GM18858 (cell line): ENCODE measurements around the gene YEATS4.

Experiments
- ATAC-seq: cut with Tn5 transposase; IDR thresholded peaks from one replicate; pipeline ENCODE4 v1.9.1; 2021; ENCODE audit not compliant: unreplicated experiment

Gene YEATS4

DNA sequence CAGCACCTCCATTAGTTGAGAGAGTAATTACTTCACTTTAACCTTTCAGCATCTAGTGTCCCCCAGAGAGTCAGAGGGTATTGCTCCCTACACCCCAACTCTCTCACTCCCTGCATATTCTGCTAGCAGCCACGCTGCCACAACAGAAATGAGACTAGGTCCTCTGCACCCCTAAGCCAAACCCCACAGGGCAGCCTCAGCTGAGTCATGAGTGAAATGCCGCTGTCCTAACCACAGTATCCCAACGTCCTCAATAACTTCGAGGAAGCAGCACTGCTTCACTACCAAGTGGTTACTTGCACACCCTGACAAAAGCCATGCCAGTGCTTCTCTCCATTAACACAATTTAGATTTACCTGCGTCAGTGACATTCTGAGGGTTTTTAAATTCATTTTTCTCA lies 18.2 kb upstream of the YEATS4 start:
- ATAC-seq: no peak

DNA sequence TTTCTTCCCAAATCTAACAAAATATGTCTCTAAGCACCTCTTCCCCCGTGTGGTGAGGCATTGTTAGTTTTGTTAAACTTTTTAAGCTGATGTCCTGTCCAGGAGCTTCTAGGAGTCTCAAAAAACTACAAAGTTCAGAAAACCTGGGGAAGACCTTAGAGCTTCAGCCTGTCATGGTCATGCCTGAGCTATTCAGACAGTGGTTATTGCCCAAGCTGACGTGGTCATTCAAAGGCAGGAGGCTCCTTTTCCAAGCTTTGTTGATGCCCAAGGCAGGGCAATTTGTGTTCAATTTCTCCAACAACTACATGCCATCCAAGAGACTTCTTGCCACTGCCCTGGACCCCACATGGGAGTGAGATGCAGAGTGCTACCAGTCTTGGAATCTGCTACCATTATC lies 17.1 kb upstream of the YEATS4 start:
- ATAC-seq: no peak

DNA sequence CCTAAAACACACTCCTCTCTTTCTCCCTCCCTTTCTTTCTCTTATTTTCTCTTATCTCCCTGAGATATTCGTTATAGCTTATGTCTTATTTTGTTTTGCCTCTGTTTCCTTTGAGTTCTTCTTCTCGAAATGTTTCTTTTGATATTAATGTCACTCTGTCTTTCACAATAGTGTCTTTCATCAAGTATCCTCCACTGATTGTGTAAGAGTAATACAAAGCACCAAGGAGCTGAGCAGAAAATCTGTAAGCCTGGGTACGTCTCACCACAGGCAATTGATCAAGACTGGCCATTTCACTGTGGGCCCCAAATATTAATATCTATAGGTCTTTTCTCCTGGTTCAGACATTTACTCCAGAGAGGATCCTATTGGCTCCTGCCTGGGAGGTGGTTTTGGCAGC lies 16.2 kb upstream of the YEATS4 start:
- no peak for ATAC-seq

DNA sequence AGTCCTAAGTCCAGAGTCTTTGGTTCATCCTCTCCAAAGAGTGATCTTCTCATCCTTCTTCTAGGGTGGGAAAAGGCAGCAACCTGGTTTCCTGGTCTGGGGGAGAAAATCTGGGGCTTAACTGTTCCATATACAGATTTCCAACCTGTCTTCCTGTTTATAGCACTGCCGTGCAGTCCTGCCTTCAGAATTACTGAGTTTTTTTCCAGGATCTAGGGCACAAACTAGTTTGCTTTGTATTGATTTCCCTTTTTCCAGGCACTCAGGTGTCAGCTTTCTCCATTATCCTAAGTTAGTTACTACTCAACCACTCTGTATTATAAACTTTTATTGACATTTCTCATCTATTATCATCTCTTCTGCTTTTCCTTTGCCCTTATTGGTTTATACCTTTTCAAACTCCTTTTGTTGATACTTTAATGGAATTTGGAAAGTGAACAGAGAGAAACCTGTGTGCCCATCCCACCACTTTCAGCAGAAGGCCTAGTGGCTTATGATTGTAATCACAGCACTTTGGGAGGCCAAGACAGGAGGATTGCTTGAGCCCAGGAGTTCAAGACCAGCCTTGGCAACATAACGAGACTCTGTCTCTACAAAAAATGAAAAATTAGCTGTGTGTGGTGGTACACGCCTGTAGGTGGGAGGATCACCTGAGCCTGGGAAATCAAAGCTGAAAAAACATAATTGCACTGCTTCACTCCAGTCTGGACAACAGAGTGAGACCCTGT lies 15.5 kb upstream of the YEATS4 start:
- no peak for ATAC-seq

DNA sequence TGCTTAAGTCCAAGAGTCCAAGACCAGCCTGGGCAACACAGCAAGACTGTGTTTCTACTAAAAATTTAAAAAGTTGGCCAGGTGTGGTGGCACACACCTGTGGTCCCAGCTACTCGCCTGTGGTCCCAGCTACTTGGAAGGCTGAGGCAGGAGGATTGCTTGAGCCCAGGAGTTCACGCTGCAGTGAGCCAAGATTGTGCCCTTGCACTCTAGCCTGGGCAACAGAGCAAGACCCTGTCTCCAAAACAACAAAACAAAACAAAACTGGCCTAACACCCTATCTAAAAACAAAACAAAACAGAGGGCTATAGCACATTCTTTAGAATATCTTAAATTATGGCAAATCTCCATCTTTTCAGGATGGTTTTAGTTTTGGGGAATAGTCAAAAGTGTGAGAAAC lies 14.5 kb upstream of the YEATS4 start:
- ATAC-seq: no peak

DNA sequence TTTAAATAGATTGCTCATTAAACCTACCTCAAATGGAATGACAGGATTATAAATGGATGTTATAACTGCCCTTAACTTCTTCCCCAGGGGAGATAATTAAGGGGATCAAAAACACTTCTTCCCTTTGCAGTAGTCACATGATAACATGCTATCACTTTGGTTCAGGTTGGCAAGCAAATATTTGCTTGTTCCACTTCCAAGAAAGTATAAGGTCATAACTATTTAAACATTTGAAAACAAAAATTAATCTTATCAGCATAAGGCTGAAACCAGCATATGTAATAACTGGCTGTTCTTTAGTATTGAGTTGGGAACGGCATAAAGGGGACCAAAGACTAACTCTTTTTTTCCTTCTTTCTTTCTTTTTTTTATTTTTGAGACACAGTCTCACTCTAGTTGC lies 13.8 kb upstream of the YEATS4 start:
- ATAC-seq: no peak

DNA sequence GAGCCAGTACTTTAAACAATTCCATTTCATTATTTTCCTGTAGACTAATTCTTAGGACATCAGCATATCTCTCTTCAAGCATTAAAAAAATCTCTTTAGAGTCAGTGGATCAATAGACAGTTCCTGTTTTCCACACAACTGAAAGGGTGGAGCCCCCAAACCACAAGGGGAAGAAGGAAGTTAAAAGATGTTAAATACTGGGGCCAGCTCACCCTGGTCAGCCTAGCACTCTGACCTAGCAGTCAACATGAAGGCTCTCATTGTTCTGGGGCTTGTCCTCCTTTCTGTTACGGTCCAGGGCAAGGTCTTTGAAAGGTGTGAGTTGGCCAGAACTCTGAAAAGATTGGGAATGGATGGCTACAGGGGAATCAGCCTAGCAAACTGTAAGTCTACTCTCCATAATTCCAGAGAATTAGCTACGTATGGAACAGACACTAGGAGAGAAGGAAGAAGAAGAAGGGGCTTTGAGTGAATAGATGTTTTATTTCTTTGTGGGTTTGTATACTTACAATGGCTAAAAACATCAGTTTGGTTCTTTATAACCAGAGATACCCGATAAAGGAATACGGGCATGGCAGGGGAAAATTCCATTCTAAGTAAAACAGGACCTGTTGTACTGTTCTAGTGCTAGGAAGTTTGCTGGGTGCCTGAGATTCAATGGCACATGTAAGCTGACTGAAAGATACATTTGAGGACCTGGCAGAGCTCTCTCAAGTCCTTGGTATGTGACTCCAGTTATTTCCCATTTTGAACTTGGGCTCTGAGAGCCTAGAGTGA lies 11.2 kb upstream of the YEATS4 start, which contains the start of gene LYZ:
LYZ (plus strand) TSS at position 220 of the 777 bp plus-strand sequence; CDS start at position 248, 28 bp downstream.
- no peak for ATAC-seq

DNA sequence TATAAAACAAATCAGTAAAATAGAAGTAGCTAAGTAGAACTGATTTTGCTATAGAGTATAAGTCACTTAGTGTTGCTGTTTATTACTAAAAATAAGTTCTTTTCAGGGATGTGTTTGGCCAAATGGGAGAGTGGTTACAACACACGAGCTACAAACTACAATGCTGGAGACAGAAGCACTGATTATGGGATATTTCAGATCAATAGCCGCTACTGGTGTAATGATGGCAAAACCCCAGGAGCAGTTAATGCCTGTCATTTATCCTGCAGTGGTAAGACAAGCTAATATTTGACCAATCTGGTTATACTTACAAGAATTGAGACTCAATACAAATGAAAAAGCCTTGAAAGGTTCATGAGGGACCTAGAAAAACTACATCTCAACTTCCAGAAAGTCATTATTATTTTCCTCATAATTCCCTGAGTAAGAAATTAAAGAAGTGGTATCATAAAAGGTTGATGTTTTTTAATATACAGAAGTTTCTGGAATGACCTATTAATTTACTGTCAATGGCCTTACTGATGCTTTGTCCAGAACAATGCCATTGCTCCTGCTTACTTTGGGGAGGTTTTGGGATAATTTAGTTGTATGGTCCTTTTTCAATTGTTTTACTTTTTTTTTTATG lies 9.4 kb upstream of the YEATS4 start:
- ATAC-seq: no peak

DNA sequence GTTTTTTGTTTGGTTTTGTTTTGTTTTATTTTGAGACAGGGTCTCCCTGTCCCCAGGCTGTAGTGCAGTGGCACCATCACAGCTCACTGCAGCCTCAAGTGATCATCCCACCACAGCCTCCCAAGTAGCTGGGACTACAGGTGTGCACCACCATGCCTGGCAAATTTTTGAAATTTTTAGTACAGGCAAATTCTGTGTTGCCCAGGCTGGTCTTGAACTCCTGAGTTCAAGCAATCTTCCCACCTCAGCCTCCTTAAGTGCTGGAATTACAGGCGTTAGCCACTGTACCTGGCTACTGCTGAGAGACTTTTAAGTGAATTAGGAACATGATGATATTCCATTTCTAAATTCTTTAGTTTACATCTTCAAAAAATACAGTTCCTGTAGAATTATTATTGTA lies 8.8 kb upstream of the YEATS4 start:
- ATAC-seq: no peak

DNA sequence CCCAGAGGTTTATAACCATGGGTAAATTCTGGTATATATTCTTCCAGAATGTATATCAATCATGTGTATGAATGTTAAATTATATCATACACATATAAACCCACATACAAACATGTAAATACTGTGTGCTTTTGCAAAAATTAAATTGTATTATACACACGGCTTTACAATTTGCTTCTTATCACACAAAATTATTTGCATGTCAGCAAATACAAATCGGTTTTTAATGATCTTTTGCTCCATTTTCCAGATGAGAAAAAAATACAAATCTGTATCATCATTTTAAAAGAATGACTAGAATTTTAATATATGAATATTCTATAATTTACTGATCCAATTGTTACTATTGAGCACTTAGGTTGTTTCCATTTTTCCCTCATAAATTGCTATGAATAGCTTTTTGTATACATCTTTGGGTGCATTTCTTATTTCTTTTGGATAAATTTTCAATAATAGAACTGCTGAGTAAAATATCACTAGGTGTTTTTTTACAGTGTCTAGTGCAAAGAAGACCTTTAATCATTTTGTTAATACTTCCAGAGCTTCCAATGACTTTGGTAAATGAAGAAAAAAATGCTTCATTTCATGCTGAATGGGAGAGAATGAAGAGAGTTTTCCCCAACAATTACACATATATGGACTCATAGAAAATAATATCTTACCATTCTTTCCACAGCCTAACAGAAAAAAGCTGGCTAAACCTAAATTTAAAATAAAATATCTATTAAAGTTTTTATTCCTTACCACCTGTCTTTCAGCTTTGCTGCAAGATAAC lies 7.9 kb upstream of the YEATS4 start:
- no peak for ATAC-seq

DNA sequence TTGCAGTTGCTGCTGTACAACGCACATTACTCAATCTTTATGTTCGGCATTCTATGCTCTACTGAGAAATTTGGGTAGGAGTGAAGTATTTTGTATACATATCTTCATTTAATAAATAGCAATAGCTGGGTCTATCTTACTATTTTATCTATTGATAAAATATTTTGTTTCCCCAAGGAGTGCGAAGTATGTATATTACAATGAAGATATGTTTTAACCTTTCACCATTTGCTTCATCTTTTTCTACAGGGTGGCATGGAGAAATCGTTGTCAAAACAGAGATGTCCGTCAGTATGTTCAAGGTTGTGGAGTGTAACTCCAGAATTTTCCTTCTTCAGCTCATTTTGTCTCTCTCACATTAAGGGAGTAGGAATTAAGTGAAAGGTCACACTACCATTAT lies 6.6 kb upstream of the YEATS4 start:
- no peak for ATAC-seq

DNA sequence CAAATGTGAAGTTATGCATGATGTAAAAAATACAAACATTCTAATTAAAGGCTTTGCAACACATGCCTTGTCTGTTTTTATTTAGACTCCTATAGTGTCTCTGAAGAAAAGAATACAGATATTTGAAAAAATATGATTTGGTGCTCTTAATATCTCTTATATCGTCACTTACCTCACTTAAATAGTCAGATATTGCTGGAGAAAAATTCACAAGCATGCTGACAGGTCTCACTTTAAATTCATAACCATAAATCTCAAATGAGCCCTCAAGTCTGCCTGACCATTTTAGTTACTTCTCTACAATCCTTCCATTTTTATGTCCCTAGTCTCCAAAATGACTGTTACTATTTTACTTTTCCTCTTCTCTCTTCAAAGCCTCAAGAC lies 5.4 kb upstream of the YEATS4 start:
- ATAC-seq: no peak

DNA sequence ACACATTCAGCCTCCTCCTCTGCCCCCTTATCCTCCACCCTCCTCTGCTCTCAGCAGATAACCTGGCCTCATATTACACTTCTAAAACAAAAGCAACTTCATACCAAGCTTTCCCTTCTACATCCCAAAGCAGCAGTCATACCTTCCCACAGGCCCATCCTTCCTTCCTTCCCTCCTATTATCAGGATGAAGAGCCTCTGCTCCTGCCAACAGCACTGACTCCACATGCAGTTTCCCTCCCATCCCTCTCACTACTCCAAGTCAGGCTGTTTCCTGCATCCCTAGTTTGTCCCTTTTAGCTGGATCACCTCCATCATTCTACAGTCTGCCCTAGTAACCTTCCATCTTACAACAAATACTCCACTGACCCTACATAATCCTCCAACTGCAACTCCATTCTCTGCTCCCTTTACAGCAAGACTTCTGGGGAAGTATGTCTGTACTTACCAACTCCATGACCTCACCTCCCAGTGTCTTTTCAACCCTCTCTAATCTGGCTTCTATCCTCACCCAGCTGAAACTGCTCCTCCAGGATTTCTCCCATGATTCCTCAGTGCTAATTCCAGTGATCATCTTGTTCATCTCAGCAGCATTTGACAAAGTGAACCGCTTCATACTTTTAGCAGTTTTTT lies 4.9 kb upstream of the YEATS4 start:
- no peak for ATAC-seq

DNA sequence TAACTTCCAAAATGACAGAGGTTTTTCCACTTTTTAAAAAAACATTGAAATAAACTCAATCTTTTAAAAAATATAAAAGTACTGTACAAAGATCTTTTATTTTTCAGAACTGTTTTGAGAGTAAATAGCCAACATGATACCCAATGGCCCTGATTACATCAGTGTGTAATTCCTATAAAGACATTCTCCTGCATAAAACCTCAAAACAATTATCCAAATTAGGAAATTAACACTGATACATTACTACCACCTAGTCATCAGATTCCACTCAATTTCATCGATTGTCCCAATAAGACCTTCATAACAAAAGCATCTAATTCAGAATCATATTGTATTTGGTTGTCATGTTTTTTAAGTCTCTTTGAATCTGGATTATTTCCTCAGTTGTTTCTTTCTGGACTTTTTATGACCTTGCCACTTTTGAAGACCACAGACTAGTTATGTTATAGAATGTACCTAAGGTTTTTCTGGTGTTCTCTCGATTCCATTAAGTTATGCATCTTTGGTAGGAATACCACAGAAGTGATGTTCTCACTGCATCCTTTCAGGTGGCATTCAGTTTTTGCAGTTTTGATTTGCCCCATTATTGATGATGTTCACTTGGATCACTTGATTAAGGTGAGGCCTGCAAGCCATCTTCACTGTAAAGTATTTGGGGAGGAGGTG lies 4.0 kb upstream of the YEATS4 start:
- ATAC-seq: no peak

DNA sequence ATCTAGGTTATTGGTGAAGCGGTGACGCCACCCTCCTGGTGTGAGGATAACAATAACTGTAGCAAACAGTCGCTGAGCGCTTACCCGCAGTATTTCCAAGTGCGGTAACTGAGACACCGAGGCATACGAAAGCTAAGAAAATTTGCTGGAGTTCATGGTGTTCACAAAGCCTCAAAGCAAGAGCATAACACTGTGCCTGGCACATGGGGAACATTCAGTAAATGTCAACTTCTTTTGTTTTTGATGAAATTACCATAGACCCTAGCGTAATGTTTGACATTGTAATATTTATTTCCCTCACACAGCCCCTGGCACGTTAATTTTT lies 767 bp downstream of the YEATS4 start:
- no peak for ATAC-seq

DNA sequence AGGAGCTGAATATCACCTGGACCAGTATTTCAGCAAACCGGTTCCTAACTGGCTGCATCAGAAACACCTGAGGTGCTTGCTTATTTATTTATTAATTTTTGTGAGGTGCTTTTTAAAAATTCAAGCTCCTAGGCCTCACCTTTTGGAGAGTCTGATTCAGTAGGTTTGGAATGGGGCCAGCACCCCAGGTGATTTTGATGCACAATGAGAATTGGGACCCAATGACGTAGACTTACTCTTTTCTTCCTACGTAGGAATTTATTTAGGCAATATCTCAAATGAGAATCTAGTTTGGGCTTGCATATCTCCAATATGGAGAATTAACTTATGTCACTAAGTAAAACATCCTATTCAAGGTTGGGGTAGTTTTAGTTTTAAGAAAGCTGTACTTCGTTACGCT lies 7.3 kb downstream of the YEATS4 start:
- no peak for ATAC-seq

DNA sequence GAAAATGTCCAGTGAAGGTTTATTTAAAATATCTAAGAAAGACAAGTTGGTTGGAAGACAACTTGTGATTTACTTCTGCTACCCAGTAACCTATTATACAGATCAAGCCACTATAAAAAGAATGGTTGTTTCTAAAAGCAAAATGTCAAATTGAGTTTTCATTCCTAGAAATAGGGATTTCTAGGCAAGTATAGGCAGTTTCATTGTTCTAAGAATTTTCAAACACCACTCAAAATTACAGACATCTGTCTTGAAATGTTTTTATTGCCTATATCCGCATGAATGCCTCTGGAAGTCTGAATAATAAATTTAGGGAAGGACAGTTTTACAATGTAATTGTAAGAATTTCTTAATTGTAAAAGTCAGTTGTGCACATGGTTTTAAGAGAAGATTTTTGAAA lies 8.6 kb downstream of the YEATS4 start:
- ATAC-seq: no peak

DNA sequence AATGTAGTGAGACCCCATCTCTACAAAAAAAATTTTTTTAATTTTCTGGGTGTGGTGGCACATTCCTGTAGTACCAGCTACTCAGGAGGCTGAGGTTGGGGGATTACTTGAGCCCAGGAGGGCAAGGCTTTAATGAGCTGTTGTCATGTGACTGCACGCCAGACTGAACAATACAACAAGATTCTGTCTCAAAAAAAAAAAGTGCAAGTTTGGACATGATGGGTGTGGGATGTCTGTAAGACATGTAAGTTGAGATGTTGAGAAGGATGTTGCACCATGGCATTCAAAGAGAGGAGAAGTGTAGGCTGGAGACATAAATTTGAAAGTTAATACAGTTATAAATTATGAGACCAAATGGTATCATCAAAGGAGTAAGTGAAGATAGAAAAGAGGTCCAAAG lies 23.5 kb downstream of the YEATS4 start:
- no peak for ATAC-seq

DNA sequence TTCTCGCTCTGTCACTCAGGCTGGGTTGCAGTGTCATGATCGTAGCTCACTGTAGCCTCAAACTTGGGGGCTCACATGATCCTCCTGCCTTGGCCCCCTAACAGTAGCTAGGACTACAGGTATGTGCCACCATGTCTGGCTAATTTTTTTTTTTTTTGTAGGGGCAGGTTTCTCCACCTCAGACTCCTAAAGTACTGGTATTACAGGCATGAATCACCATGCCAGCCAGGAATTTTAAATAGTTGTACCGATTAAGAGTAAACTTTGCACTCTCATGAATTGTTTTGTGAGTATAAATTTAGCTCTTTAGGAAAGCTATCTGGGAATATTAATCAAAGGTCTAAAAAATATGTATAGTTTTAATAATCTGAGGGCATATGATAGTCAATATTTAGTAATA lies 25.5 kb downstream of the YEATS4 start:
- no peak for ATAC-seq

DNA sequence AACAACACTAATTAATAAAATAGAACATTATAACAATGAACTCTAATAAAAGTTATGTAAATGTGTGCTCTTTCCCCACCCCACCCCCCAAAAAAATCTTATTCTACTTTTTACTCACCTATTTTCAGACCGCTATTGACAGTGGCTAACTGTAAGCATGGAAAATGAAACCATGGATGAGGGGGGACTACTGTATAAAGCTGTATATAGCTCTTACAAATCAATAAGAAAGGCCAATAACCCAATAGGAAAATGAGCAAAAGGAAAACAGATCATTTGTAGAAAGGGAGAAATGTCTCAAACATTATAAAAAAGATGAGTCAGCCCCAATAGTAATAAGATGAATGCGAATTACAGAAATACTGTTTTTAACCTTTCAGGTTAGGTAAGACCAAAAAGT lies 27.4 kb downstream of the YEATS4 start:
- no peak for ATAC-seq

DNA sequence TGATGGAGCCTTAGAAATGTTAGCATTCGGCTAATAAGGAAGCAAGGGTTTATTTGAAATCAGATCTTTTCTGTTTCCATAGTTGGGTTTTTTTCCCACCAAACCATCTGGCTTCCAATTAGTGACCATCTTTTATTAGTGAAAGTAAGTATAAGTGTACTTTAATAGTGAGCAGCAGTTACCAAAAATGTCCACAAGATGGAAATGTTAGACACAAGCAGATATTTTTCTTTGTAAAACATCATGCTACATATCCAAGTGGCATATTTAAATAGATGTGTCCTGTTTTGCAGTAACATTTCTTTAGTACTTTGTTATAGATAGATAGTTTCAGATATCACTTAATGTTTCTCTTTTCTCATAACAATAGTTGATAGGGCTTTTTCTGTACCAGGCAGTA lies 28.8 kb downstream of the YEATS4 start:
- ATAC-seq: no peak
